ENCODE results near the gene G6PC3.

- TF ChIP-seq EP300 (IDR thresholded peaks at IDR 0.05; ENCODE audit: borderline replicate concordance) (peak; percentile 43; the same call in 1 of the 2 replicates), TAF1 (IDR thresholded peaks at IDR 0.05; ENCODE audit: low read depth) (peak; percentile 81), YY1 (IDR thresholded peaks at IDR 0.05; ENCODE audit: low read depth) (peak; percentile 13; the same call in 1 of the 2 replicates), EGR1 (IDR thresholded peaks at IDR 0.05) (no peak), FOXM1 (IDR thresholded peaks at IDR 0.05; ENCODE audit: borderline replicate concordance, low read depth) (no peak), ZBTB7A (IDR thresholded peaks at IDR 0.05; ENCODE audit: low read depth) (no peak), MAX (IDR thresholded peaks at IDR 0.05) (peak; percentile 100), RAD21 (IDR thresholded peaks at IDR 0.05; ENCODE audit: low read depth) (no peak)
These were observed at the start of gene G6PC3 for GRCh38 chr17:44070455-44071197.
